HG02884 (cell line): ENCODE measurements around the gene LRRC26.

Experiments used
- ATAC-seq: cut with Tn5 transposase; IDR thresholded peaks from one replicate; pipeline ENCODE4 v1.9.1; 2021; ENCODE audit warnings: mild to moderate bottlenecking, moderate library complexity; ENCODE audit not compliant: unreplicated experiment

Gene LRRC26

DNA sequence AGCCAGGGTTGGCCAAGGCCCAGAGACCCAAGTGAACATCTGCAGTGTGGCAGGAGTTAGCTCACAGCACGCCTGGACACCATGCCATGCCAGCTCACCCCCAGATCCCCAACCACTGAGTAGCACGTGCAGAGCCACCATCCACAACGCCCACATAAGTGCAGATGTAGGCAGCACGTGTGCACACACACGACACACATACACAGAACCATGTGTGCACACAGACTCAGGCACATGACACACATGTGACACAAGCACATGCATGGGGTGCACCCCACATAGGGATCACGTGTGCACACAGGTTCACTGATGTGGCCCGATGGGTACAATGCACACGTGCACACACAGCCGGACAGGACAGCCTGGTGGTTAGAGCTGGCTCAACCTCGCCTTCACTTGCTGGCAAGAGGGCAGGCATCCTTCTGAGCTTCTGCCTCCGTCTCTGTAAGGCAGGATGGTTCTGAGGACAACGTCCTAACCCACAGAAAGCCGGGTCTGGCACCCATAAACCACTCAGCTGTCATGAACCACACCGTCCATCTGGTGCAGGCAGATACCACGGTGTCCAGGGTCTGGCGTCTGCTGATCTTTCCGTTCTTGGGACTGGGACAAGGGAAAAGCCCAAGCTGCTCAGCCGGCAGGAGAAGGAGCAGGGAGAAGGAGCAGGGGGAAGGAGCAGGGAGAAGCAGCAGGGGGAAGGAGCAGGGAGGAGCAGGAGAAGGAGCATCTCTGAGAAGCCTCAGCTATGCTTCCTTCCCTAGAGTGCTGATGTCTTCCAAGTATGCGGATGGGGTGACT, 12.0 kb downstream of the LRRC26 start:
- ATAC-seq: no peak

DNA sequence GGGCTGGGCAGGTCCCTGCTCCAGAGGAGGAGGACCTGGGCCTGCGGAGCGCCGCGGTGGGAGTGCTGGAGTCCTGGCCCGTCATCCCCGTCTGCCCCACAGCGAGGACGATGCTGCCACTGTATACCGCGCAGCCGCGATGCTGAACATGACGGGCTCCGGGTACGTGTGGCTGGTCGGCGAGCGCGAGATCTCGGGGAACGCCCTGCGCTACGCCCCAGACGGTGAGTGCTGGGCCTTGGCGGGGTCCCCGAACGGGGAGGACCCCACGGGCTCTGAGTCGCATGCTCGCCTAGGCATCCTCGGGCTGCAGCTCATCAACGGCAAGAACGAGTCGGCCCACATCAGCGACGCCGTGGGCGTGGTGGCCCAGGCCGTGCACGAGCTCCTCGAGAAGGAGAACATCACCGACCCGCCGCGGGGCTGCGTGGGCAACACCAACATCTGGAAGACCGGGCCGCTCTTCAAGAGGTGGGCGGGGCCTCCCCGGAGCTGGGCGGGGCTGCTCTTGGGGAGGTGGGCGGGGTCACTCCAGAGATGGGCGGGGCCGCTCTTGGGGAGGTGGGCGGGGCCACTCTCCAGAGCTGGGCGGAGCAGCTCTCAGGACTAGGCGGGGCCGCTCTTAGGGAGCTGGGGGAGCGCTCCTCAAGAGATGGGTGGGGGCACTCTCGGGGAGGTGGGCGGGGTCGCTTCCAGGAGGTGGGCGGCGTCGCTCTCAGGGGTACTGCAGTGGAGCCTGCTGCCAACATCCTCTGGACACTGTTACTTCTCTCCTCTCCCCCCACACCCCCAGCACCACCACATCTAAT, 13.1 kb downstream of the LRRC26 start:
- no peak for ATAC-seq

DNA sequence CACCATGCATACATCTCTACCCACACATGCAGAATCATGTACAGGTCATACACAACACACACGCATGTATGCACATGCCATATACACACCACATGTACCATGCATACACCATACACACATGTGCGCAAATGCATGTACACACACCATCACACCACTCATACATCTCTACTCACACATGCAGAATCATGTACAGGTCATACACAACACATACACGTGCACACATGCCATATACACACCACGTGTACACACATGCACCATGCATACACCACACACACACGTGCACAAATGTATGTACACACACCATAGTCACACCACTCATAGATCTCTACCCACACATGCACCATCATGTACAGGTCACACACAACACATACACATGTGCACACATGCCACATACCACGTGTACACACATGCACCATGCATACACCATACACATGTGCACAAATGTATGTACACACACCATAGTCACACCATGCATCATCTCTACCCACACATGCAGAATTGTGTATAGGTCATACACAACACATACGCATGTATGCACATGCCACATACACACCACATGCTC, 16.9 kb downstream of the LRRC26 start:
- ATAC-seq: no peak

DNA sequence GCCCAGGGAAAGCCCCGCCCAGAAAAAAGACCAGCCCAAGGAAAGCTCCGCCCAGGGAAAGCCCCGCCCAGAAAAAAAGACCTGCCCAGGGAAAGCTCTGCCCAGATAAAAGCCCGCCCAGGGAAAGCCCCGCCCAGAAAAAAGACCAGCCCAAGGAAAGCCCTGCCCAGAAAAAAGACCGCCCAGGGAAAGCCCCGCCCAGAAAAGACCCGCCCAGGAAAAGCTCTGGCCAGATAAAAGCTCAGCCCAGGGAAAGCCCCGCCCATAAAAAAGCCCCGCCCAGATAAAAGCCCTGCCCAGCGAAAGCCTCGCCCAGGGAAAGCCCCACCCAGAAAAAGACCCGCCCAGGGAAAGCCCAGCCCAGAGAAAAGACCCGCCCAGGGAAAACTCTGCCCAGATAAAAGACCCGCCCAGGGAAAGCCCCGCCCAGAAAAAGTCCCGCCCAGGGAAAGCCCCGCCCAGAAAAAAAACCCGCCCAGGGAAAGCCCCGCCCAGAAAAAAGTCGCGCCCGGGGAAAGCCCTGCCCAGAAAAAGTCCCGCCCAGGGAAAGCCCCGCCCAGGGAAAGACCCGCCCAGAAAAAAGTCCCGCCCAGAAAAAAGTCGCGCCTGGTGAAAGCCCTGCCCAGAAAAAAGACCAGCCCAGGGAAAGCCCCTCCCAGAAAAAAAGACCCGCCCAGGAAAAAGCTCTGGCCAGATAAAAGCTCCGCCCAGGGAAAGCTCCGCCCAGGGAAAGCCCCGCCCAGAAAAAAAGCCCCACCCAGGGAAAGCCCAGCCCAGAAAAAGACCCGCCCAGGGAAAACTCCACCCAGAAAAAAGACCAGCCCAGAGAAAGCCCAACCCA, 19.0 kb downstream of the LRRC26 start:
- no peak for ATAC-seq

DNA sequence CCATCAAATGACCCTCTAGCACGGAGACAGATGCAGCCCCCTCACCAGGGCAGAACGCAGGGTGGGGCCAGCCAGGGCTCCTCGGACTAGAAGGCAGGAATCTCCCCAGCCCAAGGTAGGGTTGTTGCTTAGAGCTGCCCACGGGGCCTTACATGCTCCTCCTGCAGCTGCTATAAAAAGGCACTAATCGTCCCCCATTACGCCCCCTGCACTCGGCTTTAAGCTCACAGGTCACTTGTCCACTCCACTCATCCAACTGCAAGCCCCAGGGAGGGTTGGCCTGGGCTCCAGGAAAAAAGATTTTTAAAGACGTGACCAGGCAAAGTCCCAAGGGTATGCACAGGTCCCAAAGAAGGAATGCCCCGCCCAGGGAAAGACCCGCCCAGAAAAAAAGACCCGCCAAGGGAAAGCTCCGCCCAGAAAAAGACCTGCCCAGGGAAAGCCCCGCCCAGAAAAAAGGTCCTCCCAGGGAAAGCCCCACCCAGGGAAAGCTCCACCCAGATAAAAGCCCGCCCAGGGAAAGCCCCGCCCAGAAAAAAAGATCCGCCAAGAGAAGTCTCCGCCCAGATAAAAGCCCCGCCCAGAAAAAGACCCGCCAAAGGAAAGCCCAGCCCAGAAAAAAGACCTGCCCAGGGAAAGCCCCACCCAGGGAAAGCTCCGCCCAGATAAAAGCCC, 19.8 kb downstream of the LRRC26 start:
- no peak for ATAC-seq

DNA sequence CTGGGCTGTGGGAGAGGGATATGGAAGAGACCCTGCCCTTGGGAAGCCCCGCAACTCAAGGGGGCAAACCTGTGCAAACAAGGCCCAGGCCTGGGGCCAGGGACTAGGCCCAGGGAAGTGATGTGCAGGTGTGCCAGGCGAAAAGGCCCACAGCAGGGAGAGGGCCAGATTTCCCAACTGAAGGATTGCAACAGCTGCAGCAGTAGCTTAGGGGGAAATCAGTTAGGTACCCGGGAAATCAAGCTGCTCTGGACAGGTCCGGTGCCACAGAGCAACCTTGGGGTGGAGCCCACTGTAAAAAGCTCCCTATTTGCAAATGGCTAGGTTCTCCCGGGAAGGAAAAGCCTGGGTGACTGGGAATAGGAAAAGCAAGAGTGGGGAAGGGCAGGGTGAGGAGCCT, 20.5 kb downstream of the LRRC26 start:
- no peak for ATAC-seq

DNA sequence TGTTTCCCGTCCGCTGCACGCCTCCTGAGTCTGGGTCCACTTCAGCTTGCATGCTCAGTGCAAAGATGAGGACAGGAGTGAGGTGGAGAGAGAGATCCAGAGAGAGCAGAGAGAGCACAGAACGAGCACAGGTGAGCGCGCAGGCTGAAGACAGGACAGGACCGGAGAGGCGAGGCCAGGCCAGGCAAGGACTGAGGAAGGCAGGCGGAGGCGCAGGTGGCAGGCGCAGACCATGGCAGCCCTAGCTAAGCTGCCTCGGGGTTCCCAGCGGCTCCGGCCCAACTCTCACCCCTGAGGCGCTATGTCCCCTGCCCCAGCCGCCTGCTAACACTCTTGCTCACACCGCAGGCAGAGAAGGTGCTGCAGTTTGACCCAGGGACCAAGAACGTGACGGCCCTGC, 21.2 kb downstream of the LRRC26 start:
- no peak for ATAC-seq

DNA sequence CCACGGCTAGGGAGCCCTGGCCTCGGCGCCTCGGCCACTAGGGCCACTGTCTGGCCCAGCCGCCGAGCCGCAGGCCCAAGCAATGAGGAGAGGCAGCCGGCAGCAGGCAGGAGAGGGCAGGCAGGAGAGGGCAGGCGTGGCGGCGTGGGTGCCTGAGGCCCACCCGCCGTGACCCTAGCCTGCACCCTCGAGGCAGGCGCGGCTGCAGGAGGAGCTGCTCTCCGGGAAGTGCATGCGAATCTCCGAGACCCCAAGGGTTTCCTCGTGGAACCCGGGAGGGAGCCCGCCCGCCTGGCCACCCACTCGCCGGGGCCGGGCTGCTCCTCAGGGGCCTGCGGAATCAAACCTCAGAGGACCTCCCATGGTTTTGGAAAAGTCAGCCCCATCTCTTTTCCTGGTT, 21.6 kb downstream of the LRRC26 start:
- ATAC-seq: no peak

DNA sequence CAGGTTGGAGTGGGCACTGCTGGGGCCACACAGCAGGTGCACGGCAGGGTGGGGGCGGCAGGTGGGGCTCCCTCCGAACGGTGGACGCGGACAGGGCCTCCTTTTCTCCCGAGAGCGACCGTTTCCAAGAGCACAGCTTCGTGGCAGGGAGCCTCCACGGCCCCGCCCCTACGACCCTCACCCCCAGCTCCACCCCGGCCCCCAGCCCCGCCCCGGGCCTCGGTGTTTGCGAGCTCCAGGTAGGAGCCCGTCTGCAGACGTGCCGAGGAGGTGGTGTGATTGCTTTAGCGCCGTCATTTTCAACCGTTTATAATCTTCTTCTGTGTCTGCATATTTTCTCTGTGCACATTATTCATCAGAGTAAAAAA, 22.1 kb downstream of the LRRC26 start:
- ATAC-seq: no peak

DNA sequence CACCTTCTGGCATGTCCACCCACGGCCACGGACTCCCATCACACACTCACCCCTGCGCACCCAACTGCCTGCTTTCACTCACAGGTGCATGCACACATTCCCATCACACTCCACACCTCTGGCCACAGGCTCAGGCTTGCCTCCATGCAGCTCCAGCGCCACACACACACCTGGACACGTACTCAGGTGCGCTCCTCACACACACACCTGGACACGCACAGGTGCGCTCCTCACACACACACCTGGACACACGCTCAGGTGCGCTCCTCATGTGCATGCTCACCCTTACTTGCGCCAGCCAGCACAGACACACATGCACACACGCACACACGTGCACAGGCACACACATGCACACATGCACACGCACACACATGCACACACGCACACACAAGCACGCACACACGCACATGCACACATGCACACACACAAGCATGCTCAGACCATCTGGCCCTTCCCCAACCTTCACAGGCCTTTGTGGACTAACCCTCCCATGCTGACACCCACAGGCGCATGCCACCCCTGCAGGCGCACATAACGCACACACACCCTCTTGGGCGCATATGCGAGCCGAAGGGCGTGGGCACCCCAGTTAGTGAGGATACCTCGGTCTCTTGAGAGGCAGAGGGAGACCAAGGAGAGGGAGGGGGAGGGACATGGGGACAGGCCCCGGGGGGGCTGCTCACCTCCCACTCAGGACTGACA, 22.6 kb downstream of the LRRC26 start:
- no peak for ATAC-seq

DNA sequence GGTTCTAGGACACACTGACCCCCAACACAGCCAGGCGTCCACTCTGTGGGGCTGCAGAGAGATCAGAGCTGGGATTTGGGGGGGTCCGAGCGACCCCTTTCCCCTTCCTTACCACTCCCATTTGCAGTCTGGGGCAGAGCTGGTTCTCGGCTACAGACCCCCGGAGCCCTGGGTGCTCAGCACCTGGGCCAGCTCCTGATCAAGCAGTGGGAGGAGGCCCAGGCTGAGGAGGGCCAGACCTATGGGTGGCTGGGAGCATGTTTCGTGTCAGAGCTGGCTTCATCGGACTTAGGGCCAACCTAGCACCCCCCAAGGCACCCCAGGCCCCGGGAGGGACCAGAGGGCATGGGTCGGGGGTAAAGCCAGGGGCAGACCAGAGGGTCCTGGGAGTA, 23.3 kb downstream of the LRRC26 start:
- no peak for ATAC-seq

DNA sequence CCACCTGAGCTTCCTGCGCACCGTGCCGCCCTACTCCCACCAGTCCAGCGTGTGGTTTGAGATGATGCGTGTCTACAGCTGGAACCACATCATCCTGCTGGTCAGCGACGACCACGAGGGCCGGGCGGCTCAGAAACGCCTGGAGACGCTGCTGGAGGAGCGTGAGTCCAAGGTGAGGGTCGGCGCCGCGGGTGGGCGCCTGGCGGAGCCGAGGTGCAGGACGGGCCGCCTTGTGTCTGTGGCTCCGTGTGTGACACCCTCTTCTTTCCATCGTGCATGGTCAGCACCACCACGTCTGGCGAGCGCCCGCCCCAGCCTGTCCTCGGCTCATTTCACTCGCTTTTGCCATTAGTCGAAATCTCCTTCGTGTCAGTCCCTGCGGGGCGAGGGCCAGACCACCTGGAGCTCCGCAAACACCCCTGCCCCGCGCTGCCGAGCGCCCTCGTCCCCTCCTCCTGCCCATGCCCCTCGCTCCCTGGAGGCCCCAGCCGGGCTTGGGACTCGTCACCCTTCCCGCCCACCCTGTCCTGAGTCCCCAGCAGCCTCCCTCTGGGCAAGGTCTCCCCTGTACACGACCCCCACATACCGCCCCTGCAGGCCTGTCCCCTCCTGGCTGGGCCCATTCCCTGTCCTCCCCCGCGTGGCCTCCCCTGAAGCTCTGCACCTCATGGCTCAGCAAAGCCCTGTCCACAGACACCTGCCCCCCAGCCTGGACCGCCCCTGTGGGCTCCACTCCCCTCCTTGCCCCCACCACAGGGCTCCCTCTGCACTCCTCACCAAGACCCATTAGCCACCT, 23.9 kb downstream of the LRRC26 start:
- no peak for ATAC-seq

DNA sequence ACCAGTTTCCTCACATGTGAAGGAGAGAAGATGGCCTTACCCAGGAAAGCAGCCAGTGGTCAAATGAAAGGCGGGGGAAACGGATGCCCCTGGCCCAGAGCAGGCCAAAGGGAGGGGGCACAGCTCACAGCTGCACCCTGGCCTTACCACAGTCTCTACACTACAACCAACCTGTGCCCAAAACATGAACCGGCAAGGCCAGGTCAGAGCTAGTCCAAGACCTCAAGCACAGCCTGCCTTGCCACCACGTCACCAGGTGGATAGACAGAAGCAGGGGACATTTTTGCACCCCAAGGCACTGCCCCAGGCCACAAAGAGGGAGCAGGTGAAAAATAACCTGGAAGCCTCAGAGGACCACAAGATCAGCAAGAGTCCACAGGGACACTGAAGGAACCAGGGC, 26.4 kb downstream of the LRRC26 start:
- no peak for ATAC-seq

DNA sequence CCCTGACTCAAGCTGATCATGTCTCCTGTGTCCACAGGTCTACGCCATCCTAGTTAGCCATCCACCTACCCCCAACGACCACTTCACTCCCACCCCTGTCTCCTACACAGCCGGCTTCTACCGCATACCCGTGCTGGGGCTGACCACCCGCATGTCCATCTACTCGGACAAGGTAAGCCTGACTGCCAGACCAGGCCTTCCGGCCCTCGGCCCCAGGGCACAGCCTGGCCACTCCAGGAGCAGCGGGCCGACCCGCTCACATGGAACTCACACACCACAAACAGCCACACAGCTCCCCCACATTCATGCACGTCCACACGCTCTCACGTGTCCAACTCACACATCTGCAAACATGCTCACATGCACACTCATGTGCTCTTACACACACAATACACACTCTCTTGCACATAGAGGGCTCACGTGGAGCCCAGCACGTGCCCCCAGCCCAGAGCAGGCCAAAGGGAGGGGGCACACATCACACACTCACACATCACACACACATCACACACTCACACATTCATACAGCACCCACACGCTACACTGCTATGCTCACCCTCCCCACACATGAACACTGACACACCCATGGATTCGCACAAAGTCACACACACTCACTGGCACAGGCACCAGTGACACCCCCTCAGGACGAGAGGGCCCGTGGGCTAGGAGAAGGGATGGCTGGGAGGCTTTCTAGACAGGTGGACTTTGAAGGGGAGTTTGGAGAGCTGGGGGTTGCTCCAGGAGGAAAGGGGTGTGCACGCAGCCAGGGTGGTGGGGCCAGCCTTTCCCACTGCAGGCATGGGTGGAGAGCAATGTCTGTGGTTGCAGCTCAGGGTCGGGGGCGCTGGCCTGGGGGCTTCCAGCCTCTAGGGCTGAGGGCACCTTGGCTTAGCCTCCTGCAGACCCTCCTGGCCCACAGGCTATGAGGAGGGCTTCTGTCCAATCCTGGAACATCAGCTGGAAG, 27.6 kb downstream of the LRRC26 start:
- no peak for ATAC-seq

DNA sequence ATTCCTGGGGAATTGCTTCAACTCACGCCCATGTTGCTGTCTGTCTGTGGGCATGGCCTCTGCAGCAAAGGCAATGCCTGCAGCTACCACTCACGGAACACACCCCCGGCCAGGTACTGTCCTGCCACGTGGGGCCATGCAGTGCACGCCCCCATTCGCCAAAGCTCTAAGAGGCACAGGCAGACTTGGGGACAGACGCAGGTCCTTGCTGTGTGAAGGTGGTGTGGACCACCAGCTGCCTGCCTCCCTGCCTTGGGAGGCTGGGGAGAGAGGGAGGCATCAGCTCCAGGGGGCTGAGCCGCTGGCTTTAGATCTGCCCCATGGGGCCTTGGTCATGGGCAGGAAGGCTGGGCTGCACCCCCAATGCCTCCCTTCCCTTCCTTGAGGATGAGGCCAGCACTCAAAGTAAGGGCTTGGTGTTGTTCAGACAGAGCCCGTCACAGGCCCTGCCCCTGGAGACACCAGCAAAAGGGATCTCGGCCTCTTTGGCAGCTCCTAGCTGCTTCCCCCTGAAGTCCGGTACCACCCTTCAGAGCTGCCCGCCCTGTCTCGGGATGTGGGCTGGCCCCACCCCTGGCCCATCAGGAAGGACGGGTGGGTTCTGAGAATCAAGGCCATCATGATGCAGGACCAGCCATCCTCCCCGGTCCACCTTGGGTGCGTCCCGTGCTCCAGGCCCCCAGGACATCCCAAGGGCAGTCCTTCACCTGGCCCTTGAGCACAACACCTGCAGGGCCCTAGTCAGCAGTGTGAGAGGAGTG, 28.6 kb downstream of the LRRC26 start:
- no peak for ATAC-seq

DNA sequence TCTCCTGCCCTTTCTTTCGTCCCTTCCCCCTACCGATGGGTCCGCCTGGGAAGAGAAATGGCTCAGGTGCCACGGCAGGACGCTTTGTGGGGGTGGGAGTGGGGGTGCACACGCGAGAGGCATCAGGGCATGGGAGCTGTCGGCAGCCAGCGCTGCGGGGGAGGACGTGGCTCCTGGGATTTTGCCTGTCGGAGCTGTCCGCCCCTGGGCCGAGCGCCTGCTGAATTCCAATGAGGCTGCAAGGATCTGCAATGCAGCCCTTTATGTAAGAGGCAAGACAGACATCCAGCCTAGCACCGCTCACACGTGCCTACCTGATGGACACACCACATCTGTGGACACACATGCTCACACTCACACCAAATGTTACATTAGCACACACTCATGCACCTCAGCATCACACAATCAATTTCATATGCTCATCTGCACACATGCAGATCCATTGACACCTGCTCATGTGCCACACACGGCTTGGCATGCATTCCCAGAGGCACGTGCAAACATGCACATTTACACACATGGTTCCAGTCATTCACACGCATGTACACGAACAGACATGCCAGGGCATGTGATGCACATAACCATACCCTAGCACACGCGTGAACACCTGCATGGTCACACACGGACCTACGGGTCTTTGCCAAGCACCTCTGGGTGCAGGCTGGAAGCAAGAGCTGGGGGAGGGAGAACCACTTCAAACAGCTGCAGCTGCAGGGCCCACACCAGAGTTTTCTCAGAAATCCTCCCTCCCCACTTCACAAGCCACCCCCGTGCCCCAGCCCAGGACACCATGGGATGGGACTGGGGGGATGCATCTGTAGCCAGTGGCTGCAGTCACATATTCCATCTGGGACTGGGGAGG, 29.5 kb downstream of the LRRC26 start:
- no peak for ATAC-seq
